PC-3 (cell line): ENCODE results near the gene PRKCQ.

Experiments used
- CTCF ChIP-seq: fragments of 300-600 bp; sonication (generic); conservative IDR thresholded peaks from 2 replicates; pipeline ENCODE4 v1.5.1; 2017; ENCODE audit warnings: antibody characterized with exemption, low read depth, mild to moderate bottlenecking, low read length
- EZH2phosphoT487 ChIP-seq: fragments of 300-600 bp; sonication (generic); IDR thresholded peaks from 2 replicates; pipeline ENCODE4 v1.6.1; 2018; ENCODE audit warnings: mild to moderate bottlenecking, antibody characterized with exemption, low read length, borderline replicate concordance

DNA sequence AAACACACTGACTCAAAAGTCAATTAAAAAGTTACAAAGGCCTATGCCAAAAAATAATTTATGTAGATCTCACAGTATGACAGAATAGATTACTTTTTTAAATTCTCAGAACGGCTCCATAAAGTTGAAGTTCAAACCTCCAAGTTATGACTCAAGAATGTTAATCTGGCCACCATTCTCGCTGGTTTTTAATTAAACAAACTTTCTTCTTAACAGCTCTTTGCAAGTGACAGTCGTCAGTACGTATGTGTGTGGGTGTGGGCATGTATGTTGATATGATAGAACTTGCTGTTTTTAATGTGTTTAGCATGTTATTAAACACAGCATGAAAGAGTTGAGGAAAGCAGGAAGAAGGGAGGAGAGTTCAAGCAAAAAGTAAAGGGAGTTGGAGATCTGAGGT lies 18.5 kb downstream of the PRKCQ start:
- no peak for TF ChIP-seq CTCF
- no peak for TF ChIP-seq EZH2phosphoT487
